ENCODE data around the gene TALDO1.
"Not testable (repeated sequence)": the region's sequence is repeated elsewhere in the genome, so short reads cannot be mapped to it uniquely, and the experiment has no call there.

Gene TALDO1

DNA sequence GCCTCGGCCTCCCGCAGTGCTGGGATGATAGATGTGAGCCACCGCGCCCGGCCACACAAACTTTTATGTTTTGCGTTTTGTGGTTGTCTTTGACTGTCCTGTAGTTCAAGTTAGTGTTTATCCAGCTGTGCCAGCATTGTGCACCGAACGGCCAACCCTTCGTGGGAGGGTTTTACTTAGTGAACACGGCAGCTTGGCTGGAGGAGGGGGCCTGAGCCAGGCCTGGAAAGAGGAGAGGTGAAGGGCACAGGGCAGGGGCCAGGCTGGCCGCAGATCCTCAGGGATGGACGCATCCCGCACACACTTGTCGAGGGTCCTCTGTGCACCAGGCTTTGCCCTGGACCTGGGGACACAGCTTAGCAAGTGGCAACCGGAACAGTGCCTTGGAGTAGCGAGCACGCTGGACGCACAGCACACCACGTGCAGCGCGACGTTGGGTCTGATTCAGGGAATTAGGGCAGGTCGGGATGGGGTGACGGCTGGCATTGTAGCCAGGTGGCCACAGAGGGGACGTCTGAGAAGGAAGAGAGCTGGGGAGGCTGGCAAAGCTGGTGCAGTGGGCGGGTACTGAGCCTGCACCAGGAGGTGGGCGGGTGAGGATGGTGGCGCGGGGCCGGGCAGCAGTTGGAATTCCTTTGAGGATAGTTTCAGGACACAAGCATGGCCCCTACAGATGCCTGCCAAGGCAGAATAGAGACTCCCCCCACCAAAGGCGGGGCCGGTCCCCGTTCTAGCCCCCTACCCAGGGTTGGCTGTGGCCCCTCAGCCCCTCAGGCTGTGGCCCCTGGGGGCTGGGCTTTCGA, 27.8 kb upstream of the TALDO1 start:
- DNase-seq, result no peak

DNA sequence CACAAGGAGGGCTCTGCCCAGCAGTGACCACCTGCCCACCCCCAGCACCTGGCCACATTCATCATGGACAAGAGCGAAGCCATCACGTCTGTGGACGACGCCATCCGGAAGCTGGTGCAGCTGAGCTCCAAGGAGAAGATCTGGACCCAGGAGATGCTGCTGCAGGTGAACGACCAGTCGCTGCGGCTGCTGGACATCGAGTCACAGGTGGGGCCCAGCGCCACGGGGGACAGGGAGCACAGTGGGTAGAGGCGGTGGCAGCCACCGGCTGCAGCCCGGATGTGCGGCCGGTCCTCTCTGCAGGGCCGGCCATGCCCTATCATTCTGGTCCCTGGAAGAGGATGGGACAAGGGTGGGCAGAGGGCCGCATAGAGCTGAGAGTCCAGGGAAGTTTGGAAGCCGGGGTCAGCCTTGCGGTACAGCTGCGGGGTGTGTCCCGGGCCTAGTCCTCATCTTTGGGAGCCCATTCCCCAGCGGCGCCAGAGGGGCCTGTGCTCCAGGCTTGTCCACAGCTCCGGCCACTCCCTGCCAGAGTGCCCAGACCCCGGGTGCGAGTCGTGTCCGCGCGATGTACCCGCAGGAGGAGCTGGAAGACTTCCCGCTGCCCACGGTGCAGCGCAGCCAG, 27.1 kb upstream of the TALDO1 start:
- DNase-seq, result no peak

DNA sequence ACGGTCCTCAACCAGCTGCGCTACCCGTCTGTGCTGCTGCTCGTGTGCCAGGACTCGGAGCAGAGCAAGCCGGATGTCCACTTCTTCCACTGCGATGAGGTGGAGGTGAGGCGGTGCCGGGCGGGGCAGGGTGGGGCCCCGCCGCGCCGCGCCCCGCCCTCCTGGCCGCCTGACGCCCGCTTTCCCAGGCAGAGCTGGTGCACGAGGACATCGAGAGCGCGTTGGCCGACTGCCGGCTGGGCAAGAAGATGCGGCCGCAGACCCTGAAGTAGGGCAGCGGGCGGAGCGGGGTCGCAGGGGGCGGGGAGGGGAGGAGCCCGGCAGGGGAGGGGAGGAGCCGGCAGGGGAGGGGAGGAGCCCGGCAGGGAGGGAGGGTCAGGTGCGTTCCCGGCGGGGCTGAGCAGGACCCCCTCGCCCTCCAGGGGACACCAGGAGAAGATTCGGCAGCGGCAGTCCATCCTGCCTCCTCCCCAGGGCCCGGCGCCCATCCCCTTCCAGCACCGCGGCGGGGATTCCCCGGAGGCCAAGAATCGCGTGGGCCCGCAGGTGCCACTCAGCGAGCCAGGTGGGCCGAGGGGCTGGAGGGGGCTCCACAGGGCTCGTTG, 26.5 kb upstream of the TALDO1 start:
- DNase-seq, result peak; percentile 57

DNA sequence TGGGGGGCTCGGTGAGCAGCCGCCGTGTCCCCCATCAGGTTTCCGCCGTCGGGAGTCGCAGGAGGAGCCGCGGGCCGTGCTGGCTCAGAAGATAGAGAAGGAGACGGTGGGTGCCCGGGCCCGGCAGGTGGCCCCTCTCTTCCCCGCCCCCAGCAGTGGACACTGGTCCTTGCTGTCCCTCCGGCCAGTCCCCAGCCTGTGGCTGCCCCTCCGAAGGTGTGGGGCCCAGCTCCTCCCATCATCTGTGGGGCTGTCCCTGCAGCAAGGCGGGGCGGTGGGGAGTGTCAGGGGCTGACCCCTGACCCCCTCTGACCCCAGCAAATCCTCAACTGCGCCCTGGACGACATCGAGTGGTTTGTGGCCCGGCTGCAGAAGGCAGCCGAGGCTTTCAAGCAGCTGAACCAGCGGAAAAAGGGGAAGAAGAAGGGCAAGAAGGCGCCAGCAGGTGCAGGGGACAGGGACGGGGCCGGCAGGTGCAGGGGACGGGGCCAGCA, 26.0 kb upstream of the TALDO1 start:
- no peak for DNase-seq

DNA sequence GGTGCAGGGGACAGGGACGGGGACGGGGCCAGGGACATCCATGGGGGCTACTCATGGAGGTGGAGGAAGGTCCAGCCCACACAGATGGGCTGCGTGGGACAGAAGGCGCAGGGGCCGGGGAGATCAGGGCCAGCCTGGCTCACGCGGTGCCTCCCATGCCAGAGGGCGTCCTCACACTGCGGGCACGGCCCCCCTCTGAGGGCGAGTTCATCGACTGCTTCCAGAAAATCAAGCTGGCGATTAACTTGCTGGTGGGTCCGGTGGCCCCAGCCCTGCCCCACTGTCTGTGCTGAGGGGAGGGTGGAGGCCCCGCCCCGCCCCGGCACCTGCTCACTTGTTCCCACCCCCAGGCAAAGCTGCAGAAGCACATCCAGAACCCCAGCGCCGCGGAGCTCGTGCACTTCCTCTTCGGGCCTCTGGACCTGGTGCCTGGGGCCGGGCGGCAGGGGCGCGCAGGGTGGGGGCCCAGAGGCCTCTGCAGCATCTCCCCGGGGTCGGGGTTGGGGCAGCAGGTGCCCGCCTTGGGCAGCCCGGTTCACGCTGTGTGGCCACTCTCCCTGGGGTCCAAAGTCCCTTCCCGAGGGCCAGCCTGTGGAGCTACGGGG, 25.4 kb upstream of the TALDO1 start:
- peak; percentile 42 for DNase-seq

DNA sequence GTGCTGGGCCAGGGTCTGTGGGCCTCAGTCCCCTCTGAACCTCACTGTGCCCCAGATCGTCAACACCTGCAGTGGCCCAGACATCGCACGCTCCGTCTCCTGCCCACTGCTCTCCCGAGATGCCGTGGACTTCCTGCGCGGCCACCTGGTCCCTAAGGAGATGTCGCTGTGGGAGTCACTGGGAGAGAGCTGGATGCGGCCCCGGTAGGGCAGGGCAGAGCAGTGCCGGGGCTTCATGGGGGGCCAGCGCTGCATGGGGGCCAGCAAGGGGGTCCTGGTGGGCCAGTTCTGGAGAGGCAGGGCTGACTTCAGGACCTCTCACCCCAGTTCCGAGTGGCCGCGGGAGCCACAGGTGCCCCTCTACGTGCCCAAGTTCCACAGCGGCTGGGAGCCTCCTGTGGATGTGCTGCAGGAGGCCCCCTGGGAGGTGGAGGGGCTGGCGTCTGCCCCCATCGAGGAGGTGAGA, 24.9 kb upstream of the TALDO1 start:
- DNase-seq, result no peak

DNA sequence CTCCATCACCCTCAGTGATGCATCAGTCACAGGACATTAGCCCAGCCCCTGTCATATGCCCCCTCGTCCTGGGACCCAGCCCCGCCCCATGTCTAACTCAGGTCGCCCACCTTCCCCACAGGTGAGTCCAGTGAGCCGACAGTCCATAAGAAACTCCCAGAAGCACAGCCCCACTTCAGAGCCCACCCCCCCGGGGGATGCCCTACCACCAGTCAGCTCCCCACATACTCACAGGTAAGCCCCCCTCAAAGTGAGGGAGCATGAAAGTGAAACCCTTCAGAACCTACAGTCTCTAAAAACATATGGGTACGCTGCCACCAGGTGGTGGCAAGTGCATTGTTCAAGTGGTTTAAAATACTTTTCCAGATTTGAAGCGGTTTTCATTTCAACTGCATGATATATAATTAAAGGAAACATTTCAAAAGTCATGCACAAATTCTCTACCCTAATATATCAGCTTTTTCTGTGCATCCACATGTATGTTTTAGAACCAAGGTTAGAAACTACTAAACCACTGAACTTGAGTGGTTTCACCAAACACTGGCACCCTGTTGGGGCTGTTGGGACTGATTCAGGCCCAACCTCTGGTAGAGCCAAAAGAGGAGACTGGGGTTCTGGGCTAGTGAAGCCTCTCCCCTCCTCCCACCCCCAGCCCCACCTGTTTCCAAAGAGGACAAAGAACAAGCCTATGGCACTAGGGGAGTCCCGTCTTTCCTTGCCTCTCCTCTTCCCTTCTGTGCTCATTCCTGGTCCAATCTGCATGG, 24.0 kb upstream of the TALDO1 start:
- DNase-seq, result peak; percentile 39

DNA sequence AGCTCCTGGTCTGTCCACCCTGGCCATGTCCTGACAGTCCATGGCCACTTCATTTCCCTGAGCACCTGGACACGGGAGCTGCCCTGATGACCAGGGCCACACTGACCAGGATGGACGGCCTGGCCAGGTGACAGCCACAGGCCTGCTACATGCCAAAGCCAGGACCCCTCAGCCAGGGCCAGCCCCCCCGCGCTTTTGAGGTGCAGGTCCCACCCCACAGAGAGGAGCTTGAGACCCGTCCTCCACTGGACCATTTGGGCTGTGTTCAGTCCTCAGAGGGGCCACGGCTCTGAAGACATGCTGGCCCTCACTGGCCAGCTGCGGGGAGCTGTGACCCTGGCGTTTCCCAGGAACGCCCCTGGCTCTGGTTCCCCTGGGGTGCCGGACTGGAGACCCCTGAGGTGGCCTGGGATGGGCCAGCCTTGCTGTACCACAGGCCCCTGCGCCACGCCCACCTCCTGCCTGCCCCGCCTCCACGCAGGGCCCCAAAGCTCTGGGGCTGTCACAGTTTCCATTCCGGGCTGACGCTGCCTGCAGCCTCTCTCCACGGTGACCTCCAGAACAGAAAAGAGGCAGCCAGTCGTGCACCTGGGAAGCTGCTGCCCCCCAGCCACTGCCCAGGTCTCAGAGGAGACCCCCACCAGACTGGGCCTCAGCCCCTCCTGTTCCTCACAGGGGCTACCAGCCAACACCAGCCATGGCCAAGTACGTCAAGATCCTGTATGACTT, 23.1 kb upstream of the TALDO1 start:
- DNase-seq, result no peak

DNA sequence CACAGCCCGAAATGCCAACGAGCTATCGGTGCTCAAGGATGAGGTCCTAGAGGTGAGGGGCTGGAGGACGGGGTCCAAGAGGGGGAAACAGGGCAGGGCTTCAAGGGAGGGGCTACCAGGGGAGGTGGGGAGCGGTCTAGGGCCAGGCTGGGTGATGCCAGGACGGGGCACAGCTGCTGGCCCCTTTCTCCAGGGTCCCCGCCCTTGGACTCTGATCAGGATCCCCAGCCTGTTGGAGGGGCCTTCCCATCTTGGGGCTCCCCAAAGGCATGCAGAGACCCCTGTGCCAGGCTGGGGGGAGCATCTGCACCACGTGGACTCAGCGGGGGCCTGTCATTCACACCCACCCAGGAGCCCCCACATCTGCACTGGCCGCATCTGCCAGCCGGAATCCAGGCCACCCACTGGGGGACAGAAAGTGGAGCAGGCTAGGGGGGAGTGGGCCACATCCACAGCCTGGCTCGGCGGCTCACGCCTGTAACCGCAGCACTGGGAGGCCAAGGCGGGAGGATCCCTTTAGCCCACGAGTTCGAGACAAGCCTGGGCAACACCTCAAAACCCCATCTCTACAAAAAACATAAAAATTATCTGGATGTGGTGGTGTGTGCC, 22.4 kb upstream of the TALDO1 start:
- DNase-seq, result no peak

DNA sequence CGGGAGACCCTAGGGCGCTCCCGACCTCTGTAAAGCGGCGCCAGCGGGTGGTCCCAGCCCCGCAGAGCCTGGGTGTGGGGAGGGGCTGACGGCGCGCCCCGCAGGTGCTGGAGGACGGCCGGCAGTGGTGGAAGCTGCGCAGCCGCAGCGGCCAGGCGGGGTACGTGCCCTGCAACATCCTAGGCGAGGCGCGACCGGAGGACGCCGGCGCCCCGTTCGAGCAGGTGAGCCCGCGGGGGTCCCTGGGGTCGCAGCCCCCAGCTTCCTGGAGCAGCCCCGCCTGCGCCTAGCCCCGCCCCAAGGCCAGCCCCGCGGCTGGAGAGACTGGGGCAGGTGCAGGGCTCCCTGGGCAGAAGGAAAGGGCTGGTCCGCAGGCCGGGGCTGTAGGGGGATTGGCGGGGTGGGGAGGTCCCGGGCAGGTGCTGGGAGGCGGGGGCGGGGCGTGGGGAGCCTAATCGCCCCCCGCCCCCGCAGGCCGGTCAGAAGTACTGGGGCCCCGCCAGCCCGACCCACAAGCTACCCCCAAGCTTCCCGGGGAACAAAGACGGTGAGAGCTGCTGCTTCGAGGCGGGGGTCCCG, 21.6 kb upstream of the TALDO1 start:
- DNase-seq, result no peak

DNA sequence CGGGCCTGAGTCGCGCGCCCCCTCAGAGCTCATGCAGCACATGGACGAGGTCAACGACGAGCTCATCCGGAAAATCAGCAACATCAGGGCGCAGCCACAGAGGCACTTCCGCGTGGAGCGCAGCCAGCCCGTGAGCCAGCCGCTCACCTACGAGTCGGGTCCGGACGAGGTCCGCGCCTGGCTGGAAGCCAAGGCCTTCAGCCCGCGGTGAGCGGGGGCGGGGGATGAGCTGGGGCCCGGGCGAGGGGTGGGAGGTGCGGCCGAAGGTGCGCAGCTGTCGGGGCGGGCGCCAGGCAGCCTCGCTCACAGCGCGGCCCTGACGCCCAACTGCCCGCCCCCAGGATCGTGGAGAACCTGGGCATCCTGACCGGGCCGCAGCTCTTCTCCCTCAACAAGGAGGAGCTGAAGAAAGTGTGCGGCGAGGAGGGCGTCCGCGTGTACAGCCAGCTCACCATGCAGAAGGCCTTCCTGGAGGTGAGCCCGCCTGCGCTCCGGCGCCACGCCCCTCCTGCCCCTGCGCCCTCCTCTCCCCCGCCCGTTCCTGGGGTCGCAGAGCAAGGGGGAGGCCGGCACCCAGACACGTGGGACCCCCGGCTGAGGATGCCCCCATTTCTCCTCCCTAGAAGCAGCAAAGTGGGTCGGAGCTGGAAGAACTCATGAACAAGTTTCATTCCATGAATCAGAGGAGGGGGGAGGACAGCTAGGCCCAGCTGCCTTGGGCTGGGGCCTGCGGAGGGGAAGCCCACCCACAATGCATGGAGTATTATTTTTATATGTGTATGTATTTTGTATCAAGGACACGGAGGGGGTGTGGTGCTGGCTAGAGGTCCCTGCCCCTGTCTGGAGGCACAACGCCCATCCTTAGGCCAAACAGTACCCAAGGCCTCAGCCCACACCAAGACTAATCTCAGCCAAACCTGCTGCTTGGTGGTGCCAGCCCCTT, 20.7 kb upstream of the TALDO1 start:
- peak; percentile 37 for DNase-seq

DNA sequence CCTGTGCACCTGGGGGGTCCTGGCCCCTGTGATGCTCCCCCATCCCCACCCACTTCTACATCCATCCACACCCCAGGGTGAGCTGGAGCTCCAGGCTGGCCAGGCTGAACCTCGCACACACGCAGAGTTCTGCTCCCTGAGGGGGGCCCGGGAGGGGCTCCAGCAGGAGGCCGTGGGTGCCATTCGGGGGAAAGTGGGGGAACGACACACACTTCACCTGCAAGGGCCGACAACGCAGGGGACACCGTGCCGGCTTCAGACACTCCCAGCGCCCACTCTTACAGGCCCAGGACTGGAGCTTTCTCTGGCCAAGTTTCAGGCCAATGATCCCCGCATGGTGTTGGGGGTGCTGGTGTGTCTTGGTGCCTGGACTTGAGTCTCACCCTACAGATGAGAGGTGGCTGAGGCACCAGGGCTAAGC, 20.0 kb upstream of the TALDO1 start:
- DNase-seq, result no peak

DNA sequence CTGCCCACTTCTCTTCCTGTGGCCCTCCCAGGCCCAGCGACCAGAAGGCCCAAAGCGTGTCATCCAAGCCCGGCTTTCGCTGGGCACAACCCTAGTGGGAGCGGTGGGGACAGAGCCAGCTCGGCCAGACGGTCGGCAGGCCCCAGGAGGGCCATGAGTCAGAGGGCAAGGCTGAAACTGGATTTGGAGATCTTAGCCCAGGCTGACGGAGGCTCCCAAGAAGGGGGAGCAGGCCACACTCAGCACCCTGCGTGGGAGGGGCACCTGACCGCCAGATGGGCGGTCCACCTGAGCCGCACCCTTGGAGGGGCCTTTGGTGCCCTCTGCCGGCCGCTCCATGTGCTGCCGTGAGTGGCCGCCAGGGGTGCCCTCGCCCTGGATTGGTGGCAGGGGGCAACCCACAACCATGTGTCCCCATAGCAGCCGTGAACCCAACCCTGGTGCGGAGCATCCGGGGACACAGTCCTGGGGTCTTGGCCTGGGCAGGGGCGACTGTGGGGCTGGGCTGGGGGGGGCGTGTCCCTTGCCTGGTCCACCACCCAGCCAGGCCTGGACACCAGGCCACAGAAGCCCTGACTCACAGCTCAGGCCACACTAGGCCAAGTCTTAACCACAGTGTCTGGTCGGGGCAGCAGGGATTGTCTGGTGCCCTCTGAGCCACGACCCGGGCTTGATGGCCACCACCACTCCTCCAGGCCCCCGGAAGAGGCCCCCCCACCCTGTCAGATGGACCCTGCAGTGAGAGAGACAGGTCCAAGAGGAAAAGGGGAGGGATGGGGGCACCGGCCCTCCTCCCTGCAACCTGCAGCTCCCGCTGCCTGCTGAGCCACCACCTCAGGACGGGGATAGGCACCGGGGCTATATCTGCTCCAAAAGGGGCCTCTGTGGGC, 19.2 kb upstream of the TALDO1 start:
- peak; percentile 72 for DNase-seq

DNA sequence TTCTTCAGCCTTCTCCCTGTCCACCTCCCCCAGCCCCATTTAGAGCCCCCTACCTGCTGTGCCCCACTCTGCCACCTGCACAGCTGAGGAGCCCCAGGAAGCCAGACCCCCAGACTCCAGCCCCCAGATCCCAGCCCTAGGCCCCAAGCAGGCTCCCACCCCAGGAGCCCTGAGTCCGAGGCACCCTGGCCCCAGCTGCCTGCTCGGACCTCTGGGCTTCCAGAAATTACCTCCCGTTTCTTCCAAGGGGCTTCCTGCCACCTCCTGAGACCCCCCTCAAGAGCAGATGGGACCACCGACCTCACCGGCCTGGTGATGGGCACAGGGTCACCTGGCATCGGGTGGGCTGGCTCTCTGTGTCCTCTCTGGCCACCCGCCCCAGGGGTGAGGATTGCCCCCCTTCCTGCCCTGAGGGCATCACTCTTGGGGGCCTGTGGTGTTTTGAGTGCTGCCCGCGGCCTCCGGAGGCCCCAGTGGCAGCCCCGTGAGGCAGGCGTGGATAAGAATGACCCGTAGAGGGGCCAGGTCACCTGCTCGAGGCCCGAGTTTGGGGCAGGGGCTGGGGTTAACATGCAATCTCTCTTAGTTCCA, 18.3 kb upstream of the TALDO1 start:
- DNase-seq, result no peak

DNA sequence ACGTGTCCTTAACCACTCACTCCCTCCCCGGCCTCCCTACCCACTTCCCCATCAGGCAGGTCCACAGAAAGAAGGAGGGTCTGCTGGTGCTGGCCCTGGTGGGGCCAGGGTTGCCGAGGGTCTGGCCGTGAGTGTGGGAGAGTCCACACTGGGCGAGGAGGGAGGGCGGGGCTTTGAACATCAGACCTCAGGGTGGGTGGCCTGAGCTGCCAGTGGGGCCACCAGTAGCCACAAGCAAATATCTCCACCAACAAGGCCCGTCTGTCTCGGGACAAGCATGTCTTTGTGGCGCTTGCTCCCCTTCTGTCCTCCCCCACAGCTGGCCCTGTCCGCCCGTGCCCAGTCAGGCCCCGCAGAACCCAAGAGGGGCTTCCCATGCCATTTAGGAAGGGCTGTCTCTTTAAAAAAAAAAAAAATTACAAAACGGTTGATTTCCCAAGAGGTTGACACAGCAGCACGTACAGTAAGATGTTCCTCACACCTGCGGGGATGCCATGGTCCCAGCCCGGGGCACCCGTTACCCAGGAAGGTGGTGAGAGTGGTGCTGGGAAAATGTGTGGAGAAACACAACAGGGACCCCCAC, 17.7 kb upstream of the TALDO1 start:
- no peak for DNase-seq

DNA sequence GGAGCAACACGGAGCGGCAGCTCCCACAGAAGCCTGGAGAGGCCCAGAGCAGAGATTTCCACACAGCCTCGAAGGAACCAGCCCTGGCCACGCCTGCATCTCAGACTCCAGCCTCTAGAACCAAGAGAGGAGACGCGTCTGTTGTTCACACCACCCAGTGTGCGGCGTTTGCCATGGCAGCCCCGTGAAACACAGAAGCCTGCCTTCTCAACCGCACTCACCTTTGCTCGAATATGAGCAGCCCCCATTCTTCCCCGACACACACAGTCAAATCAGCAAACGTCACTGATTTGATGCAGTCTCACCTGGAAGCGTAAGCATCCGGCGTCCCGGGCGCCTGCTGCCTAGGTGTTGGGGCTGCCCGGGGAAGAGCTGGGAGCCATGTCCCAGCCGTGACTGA, 14.2 kb upstream of the TALDO1 start:
- no peak for DNase-seq

DNA sequence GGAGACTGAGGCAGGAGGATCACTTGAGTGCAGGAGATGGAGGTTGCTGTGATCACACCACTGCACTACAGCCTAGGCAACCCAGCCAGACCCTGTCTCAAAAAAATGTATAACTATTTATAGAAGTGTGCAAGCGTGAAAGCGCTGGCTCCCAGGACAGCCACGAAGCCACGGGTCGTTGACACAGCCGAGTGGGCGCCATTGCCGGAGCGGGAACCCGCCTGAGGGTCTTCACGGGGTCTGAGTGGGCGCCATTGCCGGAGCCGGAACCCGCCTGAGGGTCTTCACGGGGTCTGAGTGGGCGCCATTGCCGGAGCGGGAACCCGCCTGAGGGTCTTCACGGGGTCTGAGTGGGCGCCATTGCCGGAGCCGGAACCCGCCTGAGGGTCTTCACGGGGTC, 12.7 kb upstream of the TALDO1 start:
- not testable (repeated sequence) for DNase-seq

DNA sequence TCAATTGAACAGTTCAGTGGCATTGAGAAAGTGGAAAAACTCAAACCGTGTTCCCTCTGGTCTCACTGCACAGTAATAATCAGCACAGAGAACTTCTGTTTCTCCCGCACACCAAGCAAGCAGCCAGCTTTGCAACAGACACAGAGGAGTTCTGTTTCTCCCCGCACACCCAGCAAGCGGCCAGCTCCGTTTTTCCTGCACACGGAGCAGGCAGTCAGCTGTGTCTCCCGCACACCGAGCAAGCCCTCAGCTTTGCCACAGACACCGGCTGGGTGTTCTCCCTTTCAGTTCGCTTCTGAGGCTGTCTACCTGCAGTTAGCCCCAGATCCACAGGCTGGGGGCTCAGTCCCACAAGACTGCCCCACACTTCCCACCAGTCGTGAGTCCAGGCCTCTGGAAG, 9.9 kb upstream of the TALDO1 start:
- no peak for DNase-seq

Data from effector CD4-positive, alpha-beta T cell (primary cell).